Ammon's horn (tissue), 1 donor: ENCODE measurements around the gene PALM.
"Not testable (repeated sequence)": the region's sequence is repeated elsewhere in the genome, so short reads cannot be mapped to it uniquely, and the experiment has no call there.

Source experiments
- DNase-seq: peaks from one replicate; pipeline ENCODE4 v3.0.0-alpha.2; 2016; ENCODE audit warnings: low spot score

Gene PALM

GRCh38 chr19:709196-709964 is 645 bp downstream of the PALM start:
- DNase-seq, result no peak

DNA sequence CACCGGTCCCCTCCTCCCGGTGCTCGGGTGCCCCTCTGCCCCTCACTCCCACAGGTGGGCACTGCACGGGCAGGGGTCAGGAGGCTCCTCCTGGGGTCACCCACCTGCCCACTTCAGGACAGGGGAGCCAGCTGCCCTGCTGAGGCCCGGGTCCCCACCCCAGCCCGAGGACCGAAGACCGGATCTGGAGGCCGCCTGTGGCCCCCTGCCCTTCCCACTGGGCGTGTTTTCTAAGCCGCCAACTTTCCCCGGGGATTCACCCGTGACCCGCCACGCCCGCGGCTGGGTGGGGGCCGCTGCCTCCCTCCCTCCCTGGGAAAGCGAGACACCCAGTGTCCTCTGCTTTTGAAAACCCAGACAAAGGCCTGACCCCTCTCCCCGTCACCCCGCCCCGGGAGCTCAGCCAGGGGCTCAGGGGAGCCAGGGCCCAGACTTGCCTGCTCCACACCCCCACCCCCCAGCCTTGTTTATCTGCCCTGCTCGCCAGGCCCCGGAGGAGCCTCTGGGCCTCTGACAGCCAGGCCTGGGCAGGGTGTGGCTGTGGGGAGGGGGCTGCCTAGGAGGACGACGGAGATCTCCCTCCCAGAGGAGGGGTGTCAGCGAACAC is 1.3 kb downstream of the PALM start:
- DNase-seq, result no peak

DNA sequence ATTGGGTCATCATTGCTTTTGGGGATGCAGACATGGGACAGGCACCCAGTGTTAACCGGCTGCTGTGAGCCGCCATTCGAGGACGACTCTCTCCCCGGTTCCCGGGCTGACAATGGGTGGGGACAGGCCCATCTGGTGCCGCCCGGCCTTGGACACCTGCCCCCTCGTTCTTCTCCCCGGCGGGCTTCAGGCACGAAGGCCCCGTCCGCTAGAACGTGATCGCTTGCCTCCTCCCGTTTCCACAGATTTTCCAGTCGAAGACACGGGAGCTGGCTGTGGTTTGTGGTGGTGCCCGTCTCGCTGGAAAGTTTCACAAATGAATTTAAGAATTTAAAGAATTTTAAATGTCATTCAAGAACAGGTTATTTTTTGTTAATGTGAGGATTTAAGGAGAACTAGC is 2.0 kb downstream of the PALM start:
- no peak for DNase-seq

GRCh38 chr19:711254-711653 is 2.5 kb downstream of the PALM start:
- DNase-seq, result no peak

GRCh38 chr19:715347-715746 is 6.6 kb downstream of the PALM start:
- DNase-seq, result no peak

DNA sequence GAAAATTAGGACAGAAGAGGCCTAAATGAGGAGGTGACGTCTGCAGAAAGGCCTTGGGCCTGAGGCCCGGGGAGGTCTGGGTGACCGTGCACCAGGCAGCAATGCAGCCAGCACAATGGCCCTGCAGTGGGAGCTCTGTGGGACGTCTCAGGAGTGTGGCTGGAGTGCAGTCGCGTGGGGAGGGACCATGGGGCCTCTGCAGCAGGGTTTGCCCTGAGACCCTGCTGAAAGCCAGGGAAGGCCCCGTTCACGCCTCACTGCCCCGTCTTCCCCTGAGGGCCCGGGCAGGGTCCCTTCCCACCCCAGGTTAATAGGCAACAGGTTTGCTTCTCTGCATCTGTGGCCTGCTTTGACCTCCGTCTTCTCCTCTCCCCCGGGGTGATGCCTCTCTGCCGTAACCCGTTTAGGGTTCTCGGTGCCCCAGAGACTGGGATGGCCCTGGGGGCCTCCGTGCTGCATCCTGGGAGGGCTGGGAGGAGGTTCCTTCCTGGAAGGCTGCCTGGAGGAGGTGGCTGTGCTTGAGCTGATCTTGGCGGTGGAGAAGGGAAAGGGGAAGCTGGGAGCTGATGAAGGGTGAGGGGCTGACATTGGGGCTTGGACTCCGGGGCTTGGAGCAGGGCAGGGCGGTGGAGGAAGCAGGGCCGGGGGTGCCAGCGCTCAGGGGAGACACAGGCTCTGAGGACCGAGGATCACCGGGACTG is 9.7 kb downstream of the PALM start:
- no peak for DNase-seq

DNA sequence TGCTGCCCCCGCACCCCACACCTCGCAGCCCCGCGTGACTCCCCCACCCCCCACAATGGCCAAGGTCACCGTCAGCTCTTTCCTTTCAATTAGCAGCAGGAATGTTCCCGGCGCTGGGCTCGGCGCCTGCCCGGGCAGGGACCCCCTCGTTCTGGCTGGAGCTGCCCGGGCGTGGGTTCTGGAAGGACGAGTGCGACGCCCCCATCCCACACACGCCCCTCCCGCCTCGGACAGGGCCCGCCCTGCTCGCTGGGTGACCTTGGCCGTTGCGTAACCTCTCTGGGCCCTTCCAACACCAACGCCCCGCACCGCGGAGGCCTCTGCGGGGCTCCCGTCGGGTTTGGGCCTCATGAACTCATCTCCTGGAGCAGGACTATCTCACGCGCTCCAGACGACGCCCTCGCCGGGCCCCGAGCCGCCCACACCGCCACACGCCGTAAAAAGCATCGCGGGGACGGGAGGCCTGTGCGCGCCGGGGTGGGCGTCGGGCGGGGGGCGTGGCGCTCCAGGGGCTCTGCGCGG is 10.3 kb downstream of the PALM start:
- peak; percentile 72 for DNase-seq

DNA sequence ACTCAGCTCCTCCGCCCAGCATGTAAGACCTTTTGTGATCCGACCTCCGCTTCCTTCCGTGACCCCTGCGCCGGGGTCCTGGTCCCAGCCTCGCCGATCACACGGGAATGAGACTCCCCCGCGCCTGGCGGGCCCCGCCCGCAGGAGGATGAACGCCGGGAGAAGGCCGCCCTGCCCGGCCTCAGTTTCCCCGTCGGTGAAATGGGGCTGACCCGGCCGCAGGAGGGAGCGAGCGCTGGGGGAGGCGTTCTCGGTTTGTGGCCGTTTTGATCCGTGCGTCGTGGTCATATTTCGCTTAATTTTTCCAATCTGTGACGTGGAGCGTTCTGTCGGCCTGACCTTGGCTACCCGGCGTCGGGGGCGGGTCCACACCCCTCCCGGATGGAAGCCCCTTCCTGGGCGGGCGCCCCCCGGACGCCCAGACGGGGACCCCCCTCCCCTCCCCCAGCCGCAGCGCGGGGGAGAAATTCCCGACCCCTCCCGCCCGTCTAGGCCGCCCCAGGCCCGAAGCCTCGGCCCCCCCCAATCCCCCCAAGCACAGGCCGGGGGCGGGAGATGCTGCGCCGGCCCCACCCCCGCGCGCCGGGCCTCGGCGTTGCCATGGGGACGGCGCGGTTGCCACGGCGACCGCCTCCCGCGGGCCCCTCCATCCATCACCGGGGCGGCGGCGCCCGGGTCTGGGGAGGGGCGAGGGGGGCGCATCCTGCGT is 11.1 kb downstream of the PALM start:
- DNase-seq, result peak; percentile 50

DNA sequence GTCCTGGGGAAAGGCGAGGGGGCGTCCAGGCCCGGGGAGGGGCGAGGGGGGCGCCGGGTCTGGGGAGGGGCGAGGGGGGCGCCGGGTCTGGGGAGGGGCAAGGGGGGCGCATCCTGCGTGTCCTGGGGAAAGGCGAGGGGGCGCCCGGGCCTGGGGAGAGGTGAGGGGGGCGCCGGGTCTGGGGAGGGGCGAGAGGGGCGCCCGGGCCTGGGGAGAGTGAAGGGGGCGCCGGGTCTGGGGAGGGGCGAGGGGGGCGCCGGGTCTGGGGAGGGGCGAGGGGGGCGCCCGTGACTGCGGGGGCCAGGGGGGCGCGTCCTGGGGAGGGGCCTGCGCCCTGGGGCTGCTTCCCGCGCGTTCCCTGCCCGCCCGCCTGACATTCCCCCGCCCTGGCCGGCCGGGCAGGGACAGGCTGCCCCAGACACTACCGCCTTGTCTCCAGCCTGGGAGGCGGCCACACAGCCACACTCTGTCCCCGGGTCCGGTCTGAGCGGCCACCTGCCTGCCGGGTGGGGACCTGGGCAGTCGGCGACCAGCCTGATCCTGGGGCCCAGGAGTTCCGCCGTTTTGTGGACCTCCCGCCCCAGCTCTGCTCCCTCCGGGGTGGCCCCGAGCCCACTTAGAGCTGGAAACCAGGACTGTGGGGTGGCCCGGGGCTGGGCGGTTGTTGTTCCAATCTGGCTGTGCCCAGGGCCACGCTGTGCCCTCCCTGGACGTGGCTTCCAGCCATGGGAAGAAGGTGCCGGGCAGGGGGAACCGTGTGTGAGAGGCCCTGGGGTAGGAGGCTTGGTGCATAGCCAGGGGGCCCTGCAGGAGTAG is 11.8 kb downstream of the PALM start:
- DNase-seq, result peak; percentile 84

- DNase-seq, result no peak
Measured at GRCh38 chr19:722553-723101, 13.9 kb downstream of the PALM start.

DNA sequence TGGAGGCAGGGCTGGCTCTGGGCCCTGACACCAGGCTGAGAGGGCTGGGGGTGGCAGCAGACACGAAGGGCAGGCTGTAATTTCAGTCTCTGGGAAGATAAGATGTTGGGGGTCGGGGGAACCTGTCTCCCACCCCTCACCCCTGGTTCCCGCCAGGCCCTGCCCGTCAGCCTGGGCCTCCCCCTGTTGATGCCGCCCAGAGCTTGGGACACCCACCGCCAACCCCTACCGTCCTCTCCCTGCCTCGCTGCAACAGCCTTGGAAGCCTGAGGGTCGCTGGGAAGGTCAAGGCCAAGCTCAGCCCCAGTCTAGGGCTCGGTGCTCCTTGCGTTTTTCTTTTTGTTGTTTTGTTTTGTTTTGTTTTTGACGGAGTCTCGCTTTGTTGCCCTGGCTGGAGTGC is 14.5 kb downstream of the PALM start:
- no peak for DNase-seq

GRCh38 chr19:723714-724113 is 15.0 kb downstream of the PALM start:
- no peak for DNase-seq

DNA sequence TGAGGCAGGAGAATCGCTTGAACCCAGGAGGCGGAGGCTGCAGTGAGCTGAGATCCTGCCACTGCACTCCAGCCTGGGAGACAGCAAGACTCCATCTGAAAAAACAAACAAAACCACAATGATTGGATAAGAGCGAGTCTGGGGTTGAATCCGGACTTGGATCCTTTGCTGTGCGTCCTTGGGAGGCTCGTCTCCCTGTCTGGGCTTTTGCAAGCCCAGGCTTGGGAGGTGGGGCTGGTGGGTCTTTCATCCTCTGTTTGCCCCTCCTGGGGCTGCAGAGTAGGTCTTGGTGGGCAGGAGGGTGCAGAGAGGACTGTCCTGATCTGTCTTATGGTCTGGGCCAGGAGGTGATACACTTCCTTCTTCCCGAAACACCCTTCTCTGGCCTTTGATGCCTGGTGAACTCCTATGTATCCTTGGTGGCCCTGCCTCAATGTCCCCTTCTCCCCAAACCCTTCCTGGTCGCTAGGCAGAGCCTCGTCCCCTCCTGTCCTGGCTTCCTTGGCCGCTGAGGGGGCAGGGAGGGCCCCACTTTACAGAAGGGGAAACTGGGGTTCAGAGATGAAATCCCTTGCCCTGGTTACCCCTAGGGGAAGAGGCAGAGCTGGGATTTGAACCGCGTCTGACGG is 16.8 kb downstream of the PALM start:
- no peak for DNase-seq

DNA sequence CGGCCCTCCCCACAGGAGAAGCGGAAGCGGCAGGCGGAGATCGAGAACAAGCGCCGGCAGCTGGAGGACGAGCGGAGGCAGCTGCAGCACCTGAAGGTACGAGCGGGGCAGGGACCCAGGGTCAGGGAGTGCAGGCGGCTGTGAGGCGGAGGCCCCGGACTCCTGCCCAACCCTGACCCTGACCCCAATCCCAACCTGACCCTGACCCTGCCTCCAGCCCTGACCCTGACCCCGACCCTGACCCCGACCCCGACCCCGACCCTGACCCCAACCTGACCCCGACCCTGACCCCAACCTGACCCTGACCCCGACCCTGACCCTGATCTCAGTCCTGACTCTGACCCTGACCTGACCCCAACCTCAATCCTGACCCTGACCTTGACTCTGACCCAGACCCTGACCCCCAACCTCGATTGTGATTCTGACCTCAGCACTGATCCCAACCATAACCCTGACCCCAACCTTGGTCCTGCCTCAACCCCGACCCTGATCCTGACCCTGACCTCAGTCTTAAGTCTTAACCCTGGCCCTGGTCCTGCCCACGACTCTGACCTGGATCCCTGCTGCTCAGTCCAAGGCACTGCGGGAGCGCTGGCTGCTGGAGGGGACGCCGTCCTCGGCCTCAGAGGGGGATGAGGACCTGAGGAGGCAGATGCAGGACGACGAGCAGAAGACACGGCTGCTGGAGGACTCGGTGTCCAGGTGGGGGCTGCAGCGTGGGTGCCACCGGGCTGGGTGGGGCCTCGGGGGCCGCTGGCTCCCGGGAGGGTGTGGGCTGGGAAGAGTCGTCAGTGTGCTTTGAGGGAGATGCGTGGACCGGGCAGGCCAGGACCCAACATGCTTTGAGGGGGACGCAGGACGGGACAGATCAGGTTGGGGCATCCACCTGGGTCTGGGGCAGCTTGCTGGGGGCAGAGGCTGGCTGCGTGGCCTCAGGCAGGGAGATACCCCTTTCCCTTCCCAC is 18.5 kb downstream of the PALM start:
- no peak for DNase-seq

- no peak for DNase-seq
Measured at GRCh38 chr19:728011-728410, 19.3 kb downstream of the PALM start.

DNA sequence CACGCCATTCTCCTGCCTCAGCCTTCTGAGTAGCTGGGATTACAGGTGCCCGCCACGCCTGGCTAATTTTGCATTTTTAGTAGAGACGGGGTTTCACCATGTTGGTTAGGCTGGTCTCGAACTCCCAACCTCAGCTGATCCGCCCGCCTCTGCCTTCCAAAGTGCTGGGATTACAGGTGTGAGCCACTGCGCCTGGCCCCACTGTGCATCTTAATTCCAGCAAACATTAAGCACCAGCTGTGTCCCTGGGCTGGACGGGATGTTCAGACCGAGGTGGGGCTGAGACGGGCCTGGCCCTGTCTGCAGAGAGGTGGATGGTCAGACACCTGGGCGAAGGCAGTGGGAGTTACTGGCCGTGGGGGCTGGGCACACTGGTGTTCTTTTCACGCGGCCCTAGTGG is 20.8 kb downstream of the PALM start:
- DNase-seq, result not testable (repeated sequence)

GRCh38 chr19:729965-730668 is 21.4 kb downstream of the PALM start:
- DNase-seq, result no peak

DNA sequence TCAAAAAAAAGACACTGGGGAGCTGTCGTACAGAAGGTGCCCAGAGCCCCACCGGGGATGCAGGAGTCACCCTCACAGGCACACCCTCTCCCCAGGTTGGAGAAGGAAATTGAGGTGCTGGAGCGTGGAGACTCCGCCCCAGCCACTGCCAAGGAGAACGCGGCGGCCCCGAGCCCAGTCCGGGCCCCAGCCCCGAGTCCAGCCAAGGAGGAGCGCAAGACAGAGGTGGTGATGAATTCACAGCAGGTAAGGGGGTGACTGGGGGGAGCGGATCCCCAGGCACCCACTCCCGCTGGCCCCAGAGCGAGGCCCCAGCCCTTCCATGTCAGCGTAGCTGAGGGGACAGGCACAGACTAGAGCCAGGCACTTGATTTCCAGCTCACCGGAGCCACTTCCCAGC is 22.3 kb downstream of the PALM start:
- no peak for DNase-seq
